GM21717 (cell line): ENCODE measurements around the gene USF2.

Experiments used
- ATAC-seq: cut with Tn5 transposase; IDR thresholded peaks from one replicate; pipeline ENCODE4 v1.9.1; 2021; ENCODE audit warnings: mild to moderate bottlenecking, moderate library complexity; ENCODE audit not compliant: unreplicated experiment

USF2 gene

DNA sequence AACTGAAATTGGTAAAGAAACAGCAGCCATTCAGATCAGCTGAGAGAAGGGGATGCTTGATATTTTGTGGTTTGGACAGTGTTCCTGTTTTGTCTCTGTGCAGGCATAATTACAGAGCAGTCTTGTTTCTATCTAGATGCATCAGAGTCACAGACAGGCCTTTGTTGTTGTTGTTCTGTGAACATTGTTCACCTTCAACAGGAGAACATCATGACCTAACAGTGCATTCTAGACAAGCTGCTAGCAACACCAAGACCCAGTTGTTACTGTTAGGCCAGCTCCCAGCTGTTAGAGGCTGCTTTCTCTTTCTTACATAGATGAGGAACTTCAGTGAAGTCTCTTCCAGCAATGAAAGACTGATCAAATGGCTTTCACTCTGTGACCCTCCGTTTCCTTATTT is 28.4 kb upstream of the USF2 start:
- no peak for ATAC-seq

DNA sequence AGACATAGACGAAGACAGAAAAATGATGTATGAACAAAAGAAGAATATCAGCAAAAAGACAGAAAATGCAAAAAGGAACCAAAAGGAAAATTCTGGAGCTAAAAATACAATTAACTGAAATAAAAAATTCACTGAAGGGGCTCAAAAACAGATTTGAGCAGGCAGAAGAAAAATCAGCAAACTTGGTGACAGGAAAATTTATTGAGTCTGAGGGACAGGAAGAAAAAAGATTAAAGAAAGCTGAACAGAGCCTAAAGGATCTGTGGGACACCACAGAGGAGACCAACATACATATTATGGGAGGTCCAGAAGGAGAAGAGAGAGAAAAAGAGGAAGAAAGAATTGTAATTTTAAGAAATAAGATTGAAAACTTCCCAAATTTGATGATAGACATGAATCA is 27.3 kb upstream of the USF2 start:
- no peak for ATAC-seq

DNA sequence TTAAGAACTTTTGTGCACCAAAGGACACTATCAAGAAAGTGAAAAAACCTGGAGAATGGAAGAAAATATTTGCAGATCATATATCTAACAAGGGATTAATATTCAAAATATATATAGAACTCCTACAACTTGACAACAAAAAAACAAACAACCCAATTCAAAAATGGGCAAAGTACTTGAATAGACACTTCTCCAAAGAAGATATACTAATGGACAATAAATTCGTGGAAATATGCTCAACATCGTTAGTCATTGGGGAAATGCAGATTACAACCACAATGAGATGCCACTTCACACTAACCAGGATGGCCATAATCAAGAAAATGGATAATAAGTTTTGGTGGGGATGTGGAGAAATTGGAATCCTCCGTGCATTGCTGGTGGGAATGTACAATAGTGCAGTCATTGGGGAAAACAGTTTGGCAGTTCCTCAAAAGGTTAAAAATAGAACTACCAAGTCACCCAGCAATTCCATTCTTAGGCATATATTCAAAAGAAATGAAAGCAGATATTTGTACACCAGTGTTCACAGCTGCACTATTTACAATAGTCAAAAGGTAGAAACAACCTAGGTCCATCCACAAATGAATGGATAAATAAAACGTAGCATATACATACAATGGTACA is 22.2 kb upstream of the USF2 start:
- no peak for ATAC-seq

DNA sequence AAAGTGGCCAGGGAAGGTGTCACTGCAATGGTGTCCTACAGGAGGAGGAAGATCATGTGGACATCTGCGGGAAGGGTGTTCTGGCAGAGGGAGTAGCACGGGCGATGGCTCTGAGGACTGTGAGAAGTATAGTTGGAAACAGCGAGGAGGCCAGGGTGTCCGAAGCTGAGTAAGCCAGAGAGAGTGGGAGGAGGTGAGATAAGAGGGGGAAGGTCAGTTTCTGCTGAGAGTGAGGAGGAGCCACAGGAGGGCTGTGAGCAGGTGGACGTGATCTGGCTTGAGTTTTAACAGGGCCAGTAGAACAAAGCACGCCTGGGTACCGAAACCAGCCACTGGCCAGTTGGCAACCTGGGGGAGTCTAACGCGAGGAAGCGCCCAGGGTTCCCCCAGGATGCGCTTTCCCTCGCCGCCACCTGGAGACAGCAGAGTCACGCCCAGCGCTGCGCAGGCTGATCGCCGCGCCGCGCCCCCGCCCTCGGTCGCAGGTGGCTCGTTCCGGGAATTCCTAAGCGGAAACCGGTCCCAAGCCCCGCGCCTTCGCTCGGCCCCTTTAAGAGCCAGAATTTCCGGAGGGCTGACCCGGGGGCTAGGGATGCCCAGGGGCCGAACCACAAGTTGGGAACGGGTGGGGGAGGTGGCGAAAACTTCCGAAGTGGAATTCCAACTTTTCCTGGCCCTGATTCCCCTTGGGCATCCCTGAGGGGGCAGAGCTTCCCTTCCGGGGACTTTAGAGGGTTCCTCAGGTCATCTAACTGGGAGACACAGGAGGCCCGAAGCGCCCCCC is 21.0 kb upstream of the USF2 start:
- peak; percentile 43 for ATAC-seq

DNA sequence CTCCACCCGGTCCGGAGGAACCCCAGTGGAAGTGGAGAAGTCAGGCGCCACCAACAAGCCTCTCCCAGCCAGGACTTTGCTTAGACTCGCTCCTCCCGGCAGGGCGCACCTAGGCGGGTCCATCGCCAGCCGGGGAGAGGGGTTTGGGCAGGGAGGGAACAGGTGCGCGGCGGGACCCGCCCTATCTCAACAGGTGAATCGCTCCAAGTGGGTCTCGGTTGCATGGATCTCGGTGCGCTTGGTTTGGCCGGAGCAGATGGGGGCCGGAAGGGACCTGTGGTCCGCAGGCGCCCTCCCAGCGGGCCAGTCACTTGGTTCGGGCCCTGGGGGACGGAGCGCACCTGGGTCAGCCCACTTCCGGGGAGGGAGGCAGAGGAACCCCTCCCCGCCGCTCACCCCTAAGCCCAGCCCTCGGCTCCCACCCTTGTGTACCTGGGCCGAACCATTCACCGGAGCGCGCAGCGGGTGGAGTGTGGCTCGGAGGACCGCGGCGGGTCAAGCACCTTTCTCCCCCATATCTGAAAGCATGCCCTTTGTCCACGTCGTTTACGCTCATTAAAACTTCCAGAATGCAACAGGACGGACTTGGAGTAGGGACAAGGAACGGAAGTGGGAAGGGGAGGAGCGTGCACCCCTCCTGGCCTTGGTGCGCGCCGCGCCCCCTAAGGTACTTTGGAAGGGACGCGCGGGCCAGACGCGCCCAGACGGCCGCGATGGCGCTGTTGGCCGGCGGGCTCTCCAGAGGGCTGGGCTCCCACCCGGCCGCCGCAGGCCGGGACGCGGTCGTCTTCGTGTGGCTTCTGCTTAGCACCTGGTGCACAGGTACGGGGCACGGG is 20.2 kb upstream of the USF2 start, which contains the start of gene LSR:
LSR (plus strand) TSS at position 693 of the 836 bp plus-strand sequence; CDS start at position 714, 21 bp downstream.
- peak; percentile 73 for ATAC-seq

DNA sequence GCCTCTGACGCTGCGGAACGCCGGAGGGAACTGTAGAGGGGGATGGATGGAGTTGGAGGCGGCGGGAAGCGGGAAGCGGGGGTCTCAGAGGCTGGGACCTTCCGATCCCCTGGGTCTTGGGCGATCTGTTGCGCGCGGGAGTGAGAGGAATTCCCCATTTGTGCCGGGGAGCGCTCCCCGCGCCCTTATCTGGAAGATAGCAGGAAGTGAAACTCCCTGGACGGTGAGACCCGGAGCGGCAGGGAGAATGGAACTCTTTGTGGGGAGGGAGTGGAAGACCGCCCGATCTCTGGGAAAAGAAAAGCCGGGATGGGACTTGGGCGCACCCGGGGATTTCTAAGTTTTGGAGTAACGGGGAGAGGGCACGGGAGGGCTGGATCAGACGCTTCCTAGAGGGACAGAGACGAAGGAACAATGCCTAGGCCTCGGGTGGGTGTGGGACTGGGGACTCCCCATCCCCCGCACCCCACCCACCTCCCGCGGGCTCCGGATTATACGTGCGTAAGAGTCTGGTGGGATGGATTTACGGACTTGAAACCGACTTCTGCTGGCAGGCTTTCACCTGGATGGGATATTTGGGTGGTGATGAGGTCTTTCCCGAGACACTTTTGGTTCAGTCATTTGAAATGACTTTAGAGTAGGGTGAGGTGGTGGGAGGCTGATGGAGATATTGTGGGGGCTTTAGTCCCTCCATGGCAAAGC is 19.5 kb upstream of the USF2 start:
- ATAC-seq, result peak; percentile 9

DNA sequence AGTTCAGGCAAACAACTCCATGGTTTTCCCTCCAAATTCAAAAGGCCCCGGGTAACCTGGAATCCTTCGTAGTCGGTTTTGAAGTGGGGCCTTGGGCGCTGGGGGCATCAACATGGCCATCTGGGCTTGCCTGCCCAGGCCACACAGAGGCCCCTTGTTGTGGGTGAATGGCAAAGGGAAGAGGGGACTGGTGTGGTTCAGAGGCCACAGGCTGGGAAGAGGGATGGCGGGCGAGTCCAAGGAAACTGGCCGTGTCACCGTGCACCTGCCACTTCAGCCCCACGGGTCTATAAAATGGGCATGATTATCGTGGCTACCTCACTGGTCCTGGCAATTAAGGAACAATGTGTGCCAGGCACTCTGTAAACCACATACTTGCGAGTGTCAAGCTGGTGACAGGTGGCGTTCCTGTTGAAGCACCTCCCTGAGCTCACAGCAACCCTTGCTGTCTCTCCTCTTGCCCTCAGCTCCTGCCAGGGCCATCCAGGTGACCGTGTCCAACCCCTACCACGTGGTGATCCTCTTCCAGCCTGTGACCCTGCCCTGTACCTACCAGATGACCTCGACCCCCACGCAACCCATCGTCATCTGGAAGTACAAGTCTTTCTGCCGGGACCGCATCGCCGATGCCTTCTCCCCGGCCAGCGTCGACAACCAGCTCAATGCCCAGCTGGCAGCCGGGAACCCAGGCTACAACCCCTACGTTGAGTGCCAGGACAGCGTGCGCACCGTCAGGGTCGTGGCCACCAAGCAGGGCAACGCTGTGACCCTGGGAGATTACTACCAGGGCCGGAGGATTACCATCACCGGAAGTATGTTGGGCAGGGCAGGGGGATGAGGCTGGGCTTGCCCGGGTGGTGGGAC is 18.7 kb upstream of the USF2 start:
- ATAC-seq, result no peak

DNA sequence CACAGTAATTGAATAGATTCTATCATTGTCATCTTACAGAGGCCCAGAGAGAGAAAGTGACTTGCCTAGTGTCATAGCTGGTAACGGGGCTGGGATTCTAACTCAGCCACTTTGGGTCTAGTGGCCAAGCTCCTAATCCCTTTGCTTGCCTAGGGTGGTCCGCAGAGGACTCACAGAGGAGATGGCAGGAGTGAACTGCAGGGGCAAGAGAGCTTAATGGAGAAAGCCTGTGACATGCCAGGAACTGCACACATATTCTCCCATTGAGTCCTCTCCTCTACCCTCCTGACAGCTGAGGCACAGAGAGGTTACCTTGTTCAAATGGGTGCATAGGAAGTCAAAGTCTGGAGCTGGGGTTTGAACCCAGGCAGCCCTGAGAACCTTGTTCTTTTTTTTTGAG is 17.3 kb upstream of the USF2 start:
- ATAC-seq, result no peak

DNA sequence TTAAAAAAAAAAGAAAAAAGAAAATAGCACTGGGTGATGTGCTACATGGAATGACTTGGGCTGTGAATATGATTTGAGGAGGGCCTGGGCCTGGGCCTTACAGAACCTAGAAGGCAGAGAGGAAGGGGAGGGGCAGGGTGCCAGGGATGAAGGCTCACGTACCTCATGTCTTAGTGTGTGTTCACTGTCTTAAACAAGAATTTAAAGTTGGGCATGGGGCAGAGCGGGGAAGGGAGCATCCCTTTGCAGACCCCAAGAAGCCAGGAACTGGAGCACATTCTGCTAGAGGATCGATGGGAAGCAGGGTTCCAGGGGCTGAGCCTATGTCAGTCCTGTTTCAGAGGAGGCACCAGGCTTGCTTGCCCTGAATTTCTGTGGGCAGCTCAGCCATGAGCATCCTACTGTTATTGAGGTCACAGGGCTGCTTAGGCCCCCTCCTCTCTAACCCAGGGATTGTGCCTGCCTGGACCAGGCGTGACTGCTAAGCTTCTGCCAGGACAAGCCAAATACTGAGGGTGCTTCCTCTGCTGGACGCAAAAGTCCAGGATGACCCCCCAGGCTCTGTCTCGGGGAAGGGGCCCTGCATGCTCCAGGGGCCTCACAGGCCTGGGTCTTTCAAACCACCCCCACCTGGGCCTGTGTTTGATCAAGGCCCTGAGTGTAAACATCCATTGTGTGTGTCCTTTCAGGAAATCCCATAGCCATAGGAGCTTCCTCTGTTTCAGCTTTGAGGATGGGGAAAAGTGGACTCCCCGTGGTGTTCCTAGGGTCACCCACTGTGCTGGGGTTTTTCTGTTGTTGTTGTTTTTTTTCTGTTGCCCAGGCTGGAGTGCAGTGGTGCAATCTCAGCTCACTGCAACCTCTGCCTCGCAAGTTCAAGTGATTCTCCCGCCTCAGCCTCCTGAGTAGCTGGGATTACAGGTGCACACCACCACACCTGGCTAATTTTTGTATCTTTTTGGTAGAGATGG is 15.2 kb upstream of the USF2 start:
- no peak for ATAC-seq

DNA sequence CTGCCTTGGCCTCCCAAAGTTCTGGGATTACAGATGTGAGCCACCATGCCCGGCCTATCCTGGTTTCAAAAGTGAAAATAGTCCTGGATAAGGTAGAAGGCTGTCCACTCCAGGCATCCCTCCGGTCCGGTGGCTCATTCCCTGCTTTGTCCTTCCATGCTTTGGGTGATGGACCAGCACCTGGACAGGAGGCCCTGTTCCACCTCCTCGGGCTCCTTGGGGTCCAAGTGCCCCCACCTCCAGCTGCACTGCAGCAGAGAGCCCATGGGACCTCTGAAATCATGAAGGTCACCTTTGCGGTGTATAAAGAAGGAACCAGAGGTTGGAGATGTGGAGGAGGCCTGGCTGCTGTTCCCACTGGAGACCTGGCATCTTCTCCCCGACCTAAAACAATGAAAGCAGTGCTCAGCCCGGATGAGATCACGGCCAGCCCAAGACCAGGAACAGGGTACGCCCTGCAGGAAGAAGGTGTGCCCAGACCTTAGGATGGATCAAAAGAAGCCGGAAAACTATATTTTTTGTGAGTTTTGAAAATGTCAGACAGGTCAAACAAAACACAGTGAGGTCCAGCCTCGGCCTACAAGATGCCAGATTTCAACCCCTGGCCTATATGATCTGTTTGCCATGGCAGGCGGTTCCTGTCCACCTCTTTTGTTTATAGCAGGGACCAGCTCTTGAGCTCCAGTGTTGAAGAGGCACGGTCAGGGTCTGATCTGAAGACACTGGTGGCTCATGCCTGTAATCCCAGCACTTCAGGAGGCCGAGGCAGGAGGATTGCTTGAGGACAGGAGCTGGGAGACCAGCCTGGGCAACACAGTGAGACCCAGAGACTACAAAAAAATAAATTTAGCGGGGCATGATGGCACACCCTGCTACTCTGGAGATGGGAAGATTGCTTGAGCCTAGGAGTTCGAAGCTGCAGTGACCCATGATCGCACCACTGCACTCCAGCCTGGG is 14.1 kb upstream of the USF2 start:
- no peak for ATAC-seq

DNA sequence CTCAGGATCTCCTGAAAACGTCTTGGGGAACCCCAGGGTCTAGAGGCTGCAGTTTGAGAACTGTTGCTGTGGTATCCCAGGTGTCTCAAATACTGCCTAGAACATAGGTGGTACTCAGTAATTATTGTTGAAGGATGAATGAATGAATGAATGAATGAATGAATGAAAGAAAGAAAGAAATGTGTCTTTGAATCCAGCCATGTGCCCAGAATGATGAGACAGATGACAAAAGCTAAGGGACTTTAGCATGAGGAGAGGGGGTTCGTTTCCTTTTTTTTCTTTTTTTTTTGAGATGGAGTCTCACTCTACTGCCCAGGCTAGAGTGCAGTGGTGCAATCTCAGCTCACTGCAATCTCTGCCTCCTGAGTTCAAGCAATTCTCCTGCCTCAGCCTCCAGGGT is 12.2 kb upstream of the USF2 start:
- ATAC-seq, result no peak

DNA sequence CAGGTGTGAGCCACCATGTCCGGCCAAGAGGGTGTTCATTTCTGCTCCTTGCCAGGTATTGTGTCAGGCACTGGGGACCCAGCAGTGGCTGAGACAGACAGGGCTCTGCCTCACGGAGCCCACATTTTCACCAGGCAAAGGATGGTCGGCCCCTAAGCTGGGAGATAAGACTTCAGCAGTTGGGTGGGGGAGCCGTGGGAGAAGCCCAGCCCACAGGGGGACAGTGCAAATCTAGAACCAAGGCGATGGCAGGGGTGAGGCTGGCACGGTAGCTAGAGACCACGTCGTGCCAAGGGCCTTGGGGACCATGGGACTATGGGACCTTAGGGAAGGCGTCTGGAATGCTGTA is 11.7 kb upstream of the USF2 start:
- no peak for ATAC-seq

DNA sequence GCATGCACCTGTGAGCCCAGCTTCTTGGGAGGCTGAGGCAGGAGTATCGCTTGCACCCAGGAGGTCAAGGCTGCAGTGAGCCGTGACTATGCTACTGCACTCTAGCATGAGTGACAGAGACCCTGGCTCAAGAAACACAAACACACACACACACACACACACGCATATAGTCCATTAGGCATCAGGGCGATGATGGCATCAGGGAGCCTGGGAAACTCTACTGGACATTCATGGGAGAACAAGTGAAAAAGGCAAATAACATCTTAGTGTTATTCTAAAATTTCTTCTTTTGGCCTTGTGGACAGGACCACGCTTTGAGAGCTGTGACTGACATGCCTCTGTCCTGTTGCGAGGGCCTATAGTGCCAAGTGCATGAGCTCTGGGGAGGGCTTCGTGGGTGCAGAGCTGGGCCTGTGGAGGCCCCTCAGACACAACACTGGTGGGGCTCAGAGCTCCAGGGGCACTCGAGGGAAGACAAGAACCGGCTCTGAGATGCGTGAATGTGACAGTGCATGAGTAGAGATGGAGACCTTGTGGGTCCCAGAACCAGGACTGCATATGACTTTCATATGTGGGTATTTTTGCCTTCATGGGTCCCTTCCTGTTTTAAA is 8.0 kb upstream of the USF2 start:
- no peak for ATAC-seq

DNA sequence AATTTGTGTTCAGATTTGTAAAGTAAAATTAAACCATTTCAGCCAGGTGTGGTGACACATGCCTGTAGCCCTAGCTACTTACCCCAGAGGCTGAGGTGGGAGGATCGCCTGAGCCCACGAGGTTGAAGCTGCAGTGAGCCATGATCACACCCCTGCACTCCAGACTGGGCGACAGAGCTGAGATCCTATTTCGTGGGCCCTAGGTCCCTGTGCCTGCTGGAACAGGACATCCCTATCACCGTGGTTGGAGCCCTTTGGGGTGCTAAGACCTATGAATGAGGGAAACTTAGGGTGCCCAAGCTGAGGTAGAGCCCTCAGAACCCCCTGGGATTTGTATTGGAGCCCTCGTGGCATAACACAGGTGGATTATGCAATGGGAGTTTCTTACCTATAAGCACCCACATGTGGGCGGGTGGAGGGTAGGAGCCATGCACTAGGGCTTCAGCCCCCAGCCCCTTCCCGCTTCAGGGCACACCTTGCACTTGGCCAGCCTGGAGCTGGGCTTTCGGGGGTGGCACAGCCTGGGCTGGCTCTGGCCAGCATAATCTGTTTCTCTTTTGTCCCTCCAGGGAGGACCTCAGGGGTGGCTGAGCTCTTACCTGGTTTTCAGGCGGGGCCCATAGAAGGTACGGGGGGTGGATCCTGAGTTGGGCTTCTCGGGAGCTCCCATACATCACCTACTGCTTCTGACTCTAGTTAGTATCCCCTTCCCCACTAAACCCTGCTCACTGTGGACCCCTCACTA is 7.2 kb upstream of the USF2 start:
- no peak for ATAC-seq

DNA sequence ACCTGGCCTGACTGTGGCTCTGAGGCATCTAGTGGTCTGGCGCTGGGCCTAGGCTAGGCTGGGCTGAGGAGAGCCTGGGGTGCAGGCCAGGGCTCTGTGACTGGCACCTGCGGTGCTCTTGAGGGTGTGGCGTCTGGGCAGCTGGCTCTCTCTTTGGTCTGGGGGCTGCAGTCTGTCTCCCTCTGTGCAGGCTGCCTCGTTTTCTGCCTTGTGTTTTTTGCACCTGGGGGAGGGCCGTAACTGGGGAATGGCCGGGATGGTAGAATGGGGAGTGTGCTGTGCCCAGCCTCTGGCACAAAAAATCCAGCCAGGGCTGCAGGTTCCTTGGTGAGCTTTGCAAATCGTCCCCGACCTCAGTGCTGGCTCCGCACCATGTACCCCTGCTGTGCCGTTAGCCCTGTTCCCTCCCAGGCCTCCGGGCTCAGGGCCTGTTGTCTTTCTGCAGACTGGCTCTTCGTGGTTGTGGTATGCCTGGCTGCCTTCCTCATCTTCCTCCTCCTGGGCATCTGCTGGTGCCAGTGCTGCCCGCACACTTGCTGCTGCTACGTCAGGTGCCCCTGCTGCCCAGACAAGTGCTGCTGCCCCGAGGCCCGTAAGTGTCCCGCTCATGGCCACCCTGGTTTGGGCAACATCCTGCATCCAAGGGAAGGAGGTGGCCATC is 6.5 kb upstream of the USF2 start:
- ATAC-seq, result no peak
